HEK293 (cell line): Measurements from ENCODE around the gene NOXO1.

Source experiments
- CTCF ChIA-PET: fragments of 350-600 bp; formaldehyde crosslinking; extraction: SDS; loops from one replicate; lab custom pipeline; 2021; ENCODE audit warnings: antibody characterized with exemption; lab: Yijun Ruan, JAX
- POLR2A ChIA-PET: fragments of 300-600 bp; formaldehyde crosslinking; extraction: SDS; loops from one replicate; lab custom pipeline; 2020; ENCODE audit warnings: antibody characterized with exemption, inconsistent platforms; lab: Yijun Ruan, JAX
- H3K27ac ChIP-seq: fragments of 200-500 bp; sonication (Bioruptor generic); 2 replicates; pipeline ENCODE4 v1.5.1; 2014; ENCODE audit warnings: low read depth, low read length, control low read depth, inconsistent platforms; ENCODE audit errors: extremely low read depth
- H3K36me3 ChIP-seq, 2 experiments: fragments of 200-500 bp in 1 of 2; sonication (Bioruptor generic) in 1 of 2; 1 replicate in 1 of 2; 2 replicates in 1 of 2; pipeline ENCODE4 v1.5.1; 2014 to 2017; ENCODE audit warnings: inconsistent platforms in 2 of 2, low read length in 2 of 2; ENCODE audit not compliant: control insufficient read depth in 2 of 2, insufficient read depth in 1 of 2
- H3K4me1 ChIP-seq: fragments of 200-500 bp; sonication (Bioruptor generic); 2 replicates; pipeline ENCODE4 v1.5.1; 2014; ENCODE audit warnings: mild to moderate bottlenecking, low read length, inconsistent platforms; ENCODE audit not compliant: control insufficient read depth, insufficient read depth
- H3K4me3 ChIP-seq: 2 replicates; pipeline ENCODE4 v1.5.1; 2011; ENCODE audit warnings: low read depth, mild to moderate bottlenecking, control low read depth, low read length, moderate library complexity
- H3K9me3 ChIP-seq: fragments of 200-500 bp; sonication (Bioruptor generic); 2 replicates; pipeline ENCODE4 v1.5.1; 2014; ENCODE audit warnings: low read depth, low read length, inconsistent platforms; ENCODE audit not compliant: control insufficient read depth, insufficient read depth
- GFI1B ChIP-seq: fragments of 450-650 bp; formaldehyde crosslinking; IDR thresholded peaks from 2 replicates; pipeline ENCODE4 v1.5.1; 2016; ENCODE audit warnings: missing biosample characterization, missing genetic modification characterization
- GLI4 ChIP-seq: fragments of 450-650 bp; formaldehyde crosslinking; IDR thresholded peaks from 2 replicates; pipeline ENCODE4 v1.5.1; 2016; ENCODE audit warnings: missing biosample characterization, missing genetic modification characterization
- SCRT1 ChIP-seq: fragments of 450-650 bp; formaldehyde crosslinking; IDR thresholded peaks from 2 replicates; pipeline ENCODE4 v1.5.1; 2016; ENCODE audit warnings: missing biosample characterization, missing genetic modification characterization, borderline replicate concordance
- SCRT2 ChIP-seq: fragments of 450-650 bp; formaldehyde crosslinking; IDR thresholded peaks from 2 replicates; pipeline ENCODE4 v1.5.1; 2016; ENCODE audit warnings: missing biosample characterization, missing genetic modification characterization
- ZEB2 ChIP-seq: fragments of 450-650 bp; formaldehyde crosslinking; IDR thresholded peaks from 2 replicates; pipeline ENCODE4 v1.5.1; 2016; ENCODE audit warnings: missing biosample characterization, missing genetic modification characterization
- ZNF354C ChIP-seq: fragments of 450-650 bp; formaldehyde crosslinking; IDR thresholded peaks from 2 replicates; pipeline ENCODE4 v1.5.1; 2016; ENCODE audit warnings: missing biosample characterization, missing genetic modification characterization, low read depth, borderline replicate concordance
- ZNF501 ChIP-seq: fragments of 450-650 bp; formaldehyde crosslinking; IDR thresholded peaks from 2 replicates; pipeline ENCODE4 v1.5.1; 2016; ENCODE audit warnings: missing biosample characterization, missing genetic modification characterization
- TF ChIP-seq, protein P1 (sequence below): fragments of 450-650 bp; formaldehyde crosslinking; IDR thresholded peaks from 2 replicates; pipeline ENCODE4 v1.5.1; 2016; ENCODE audit warnings: missing biosample characterization, missing genetic modification characterization
- TF ChIP-seq, protein P2 (sequence below): IDR thresholded peaks from 2 replicates; pipeline ENCODE4 v1.6.1; 2011; ENCODE audit warnings: mild to moderate bottlenecking, low read depth, low read length, borderline replicate concordance
- TF ChIP-seq, protein P3 (sequence below): fragments of 450-650 bp; formaldehyde crosslinking; IDR thresholded peaks from 2 replicates; pipeline ENCODE4 v1.5.1; 2016; ENCODE audit warnings: missing biosample characterization, missing genetic modification characterization
- TF ChIP-seq, protein P4 (sequence below): fragments of 450-650 bp; formaldehyde crosslinking; IDR thresholded peaks from 2 replicates; pipeline ENCODE4 v1.5.1; 2016; ENCODE audit warnings: missing biosample characterization, missing genetic modification characterization

Gene NOXO1

DNA sequence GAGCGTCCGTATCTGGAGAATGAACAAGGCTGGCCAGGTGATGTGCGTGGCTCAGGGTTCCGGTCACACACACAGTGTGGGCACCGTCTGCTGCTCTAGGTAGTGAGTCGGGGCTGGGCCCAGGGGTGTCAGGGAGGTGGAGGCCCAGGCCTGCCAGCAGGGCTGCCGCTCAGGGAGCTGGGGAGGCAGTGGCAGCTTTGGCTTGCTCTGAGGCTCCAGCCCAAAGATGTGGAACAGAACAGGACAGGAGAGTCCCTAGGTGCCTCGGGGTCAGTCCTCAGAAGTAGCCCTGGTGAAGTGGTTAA, 5.1 kb downstream of the NOXO1 start:
- ChIA-PET CTCF (no interaction called here), POLR2A (interaction anchor here (0.5 to 10.1 kb wide), 3 partner anchors 11 to 179 kb away, joined by 4 to 76 read pairs (median 6); partner anchors contain the start of genes RPS2 and TRAF7)
- H3K9me3 ChIP-seq: no peaks in the 10 kb centered on the region
- peaks cover 0 to 59% of the 10 kb centered on the region in 2 experiments; a peak in 1 of 3 replicates for H3K36me3 ChIP-seq
- TF ChIP-seq GLI4 (tag by site-specific recombination): no peak
- TF ChIP-seq, protein P1, sequence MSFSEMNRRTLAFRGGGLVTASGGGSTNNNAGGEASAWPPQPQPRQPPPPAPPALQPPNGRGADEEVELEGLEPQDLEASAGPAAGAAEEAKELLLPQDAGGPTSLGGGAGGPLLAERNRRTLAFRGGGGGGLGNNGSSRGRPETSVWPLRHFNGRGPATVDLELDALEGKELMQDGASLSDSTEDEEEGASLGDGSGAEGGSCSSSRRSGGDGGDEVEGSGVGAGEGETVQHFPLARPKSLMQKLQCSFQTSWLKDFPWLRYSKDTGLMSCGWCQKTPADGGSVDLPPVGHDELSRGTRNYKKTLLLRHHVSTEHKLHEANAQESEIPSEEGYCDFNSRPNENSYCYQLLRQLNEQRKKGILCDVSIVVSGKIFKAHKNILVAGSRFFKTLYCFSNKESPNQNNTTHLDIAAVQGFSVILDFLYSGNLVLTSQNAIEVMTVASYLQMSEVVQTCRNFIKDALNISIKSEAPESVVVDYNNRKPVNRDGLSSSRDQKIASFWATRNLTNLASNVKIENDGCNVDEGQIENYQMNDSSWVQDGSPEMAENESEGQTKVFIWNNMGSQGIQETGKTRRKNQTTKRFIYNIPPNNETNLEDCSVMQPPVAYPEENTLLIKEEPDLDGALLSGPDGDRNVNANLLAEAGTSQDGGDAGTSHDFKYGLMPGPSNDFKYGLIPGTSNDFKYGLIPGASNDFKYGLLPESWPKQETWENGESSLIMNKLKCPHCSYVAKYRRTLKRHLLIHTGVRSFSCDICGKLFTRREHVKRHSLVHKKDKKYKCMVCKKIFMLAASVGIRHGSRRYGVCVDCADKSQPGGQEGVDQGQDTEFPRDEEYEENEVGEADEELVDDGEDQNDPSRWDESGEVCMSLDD (tag by site-specific recombination): no peak
- TF ChIP-seq, protein P2, sequence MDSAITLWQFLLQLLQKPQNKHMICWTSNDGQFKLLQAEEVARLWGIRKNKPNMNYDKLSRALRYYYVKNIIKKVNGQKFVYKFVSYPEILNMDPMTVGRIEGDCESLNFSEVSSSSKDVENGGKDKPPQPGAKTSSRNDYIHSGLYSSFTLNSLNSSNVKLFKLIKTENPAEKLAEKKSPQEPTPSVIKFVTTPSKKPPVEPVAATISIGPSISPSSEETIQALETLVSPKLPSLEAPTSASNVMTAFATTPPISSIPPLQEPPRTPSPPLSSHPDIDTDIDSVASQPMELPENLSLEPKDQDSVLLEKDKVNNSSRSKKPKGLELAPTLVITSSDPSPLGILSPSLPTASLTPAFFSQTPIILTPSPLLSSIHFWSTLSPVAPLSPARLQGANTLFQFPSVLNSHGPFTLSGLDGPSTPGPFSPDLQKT: no peak
- TF ChIP-seq, all 188 proteins: peak for 0
- Histone ChIP-seq H3K4me1 (no peaks in the 10 kb centered on the region), H3K27ac (no peak overlapping the region), H3K4me3 (no peak overlapping the region)

DNA sequence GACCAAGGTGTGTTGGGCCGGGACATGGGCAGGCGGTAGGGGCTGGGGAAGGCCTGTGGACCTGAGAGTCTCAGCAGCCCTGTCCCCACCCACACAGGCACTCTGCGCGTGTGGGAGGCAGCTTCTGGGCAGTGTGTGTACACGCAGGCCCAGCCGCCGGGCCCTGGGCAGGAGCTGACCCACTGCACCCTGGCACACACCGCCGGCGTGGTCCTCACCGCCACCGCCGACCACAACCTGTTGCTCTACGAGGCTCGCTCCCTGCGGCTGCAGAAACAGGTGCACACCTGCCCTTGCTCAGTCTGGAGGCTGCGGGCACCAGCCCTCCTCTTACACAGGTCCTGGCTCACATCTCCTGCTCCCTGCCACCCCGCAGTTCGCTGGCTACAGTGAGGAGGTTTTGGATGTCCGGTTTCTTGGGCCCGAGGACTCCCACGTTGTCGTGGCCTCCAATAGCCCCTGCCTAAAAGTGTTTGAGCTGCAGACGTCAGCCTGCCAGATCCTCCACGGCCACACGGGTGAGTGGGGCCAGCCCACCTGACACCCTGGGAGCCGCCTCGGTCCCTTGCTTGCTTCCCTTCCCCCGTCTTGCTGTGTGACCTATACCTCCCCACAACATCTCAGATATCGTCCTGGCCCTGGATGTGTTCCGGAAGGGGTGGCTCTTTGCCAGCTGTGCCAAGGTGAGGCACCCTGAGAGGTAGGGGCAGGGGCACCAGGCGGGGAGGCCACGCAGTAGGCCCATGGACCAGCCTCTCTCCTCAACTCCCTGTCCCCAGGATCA, 5.6 kb downstream of the NOXO1 start:
- H3K27ac ChIP-seq: no peak overlapping the region
- no peaks in the 10 kb centered on the region for H3K9me3 ChIP-seq
- CTCF ChIA-PET: interaction anchor here (0.5 kb wide), 1 partner anchor 7 kb away, joined by 4 read pairs; no protein-coding TSS in a partner anchor
- H3K4me3 ChIP-seq: no peak overlapping the region
- no peak for TF ChIP-seq ZNF501
- peak; percentile 93 for TF ChIP-seq SCRT2 (tag by site-specific recombination)
- TF ChIP-seq, protein P3, sequence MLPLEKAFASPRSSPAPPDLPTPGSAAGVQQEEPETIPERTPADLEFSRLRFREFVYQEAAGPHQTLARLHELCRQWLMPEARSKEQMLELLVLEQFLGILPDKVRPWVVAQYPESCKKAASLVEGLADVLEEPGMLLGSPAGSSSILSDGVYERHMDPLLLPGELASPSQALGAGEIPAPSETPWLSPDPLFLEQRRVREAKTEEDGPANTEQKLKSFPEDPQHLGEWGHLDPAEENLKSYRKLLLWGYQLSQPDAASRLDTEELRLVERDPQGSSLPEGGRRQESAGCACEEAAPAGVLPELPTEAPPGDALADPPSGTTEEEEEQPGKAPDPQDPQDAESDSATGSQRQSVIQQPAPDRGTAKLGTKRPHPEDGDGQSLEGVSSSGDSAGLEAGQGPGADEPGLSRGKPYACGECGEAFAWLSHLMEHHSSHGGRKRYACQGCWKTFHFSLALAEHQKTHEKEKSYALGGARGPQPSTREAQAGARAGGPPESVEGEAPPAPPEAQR (tag by site-specific recombination): no peak
- no peak for TF ChIP-seq ZNF354C (tag by site-specific recombination)
- TF ChIP-seq, protein P4, sequence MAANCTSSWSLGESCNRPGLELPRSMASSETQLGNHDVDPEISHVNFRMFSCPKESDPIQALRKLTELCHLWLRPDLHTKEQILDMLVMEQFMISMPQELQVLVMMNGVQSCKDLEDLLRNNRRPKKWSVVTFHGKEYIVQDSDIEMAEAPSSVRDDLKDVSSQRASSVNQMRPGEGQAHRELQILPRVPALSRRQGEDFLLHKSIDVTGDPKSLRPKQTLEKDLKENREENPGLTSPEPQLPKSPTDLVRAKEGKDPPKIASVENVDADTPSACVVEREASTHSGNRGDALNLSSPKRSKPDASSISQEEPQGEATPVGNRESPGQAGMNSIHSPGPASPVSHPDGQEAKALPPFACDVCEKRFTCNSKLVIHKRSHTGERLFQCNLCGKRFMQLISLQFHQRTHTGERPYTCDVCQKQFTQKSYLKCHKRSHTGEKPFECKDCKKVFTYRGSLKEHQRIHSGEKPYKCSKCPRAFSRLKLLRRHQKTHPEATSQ (tag by site-specific recombination): no peak
- TF ChIP-seq ZEB2: no peak
- peak; percentile 76; the same call in 1 of the 2 replicates for TF ChIP-seq SCRT1 (tag by site-specific recombination)
- TF ChIP-seq GFI1B: no peak
- H3K36me3 ChIP-seq: peaks cover 0 to 59% of the 10 kb centered on the region in 2 experiments; a peak in 1 of 3 replicates
- POLR2A ChIA-PET: interaction anchor here (1.2 to 10.1 kb wide), 2 partner anchors 10 to 180 kb away, joined by 4 to 76 read pairs; partner anchors contain the start of genes RPS2 and TRAF7
- H3K4me1 ChIP-seq: no peaks in the 10 kb centered on the region
